H9 (cell line): ENCODE results near the gene MCU. TPM values are rescaled to one million over a fixed set of nuclear protein-coding genes. Genes with fewer than 3 reads are reported as not detected.

Source experiments
- DNase-seq: peaks from one replicate; pipeline ENCODE4 v3.0.0-alpha.2; 2017
- H2AFZ ChIP-seq: one replicate; pipeline ENCODE4 v1.6.1; 2013; ENCODE audit warnings: mild to moderate bottlenecking, low read length, control low read depth, moderate library complexity
- H2AK5ac ChIP-seq: 2 replicates; pipeline ENCODE4 v1.6.1; 2013; ENCODE audit warnings: low read length, control low read depth, mixed read lengths; ENCODE audit not compliant: insufficient read length
- H2BK120ac ChIP-seq: one replicate; pipeline ENCODE4 v1.6.1; 2013; ENCODE audit warnings: low read depth, mild to moderate bottlenecking, low read length, control low read depth, inconsistent platforms; ENCODE audit not compliant: poor library complexity, severe bottlenecking
- H2BK12ac ChIP-seq: 2 replicates; pipeline ENCODE4 v1.6.1; 2013; ENCODE audit warnings: low read length, control low read depth, mixed read lengths, low read depth; ENCODE audit not compliant: insufficient read length
- H2BK15ac ChIP-seq: 2 replicates; pipeline ENCODE4 v1.6.1; 2013; ENCODE audit warnings: low read depth, low read length, control low read depth
- H2BK20ac ChIP-seq: one replicate; pipeline ENCODE4 v1.6.1; 2013; ENCODE audit warnings: low read depth, mild to moderate bottlenecking, low read length, control low read depth, inconsistent platforms; ENCODE audit not compliant: poor library complexity, severe bottlenecking
- H2BK5ac ChIP-seq: 2 replicates; pipeline ENCODE4 v1.6.1; 2013; ENCODE audit warnings: low read length, control low read depth, mixed read lengths; ENCODE audit not compliant: insufficient read length
- H3K14ac ChIP-seq: 2 replicates; pipeline ENCODE4 v1.6.1; 2013; ENCODE audit warnings: low read length, control low read depth; ENCODE audit not compliant: insufficient read depth
- H3K18ac ChIP-seq: 2 replicates; pipeline ENCODE4 v1.6.1; 2013; ENCODE audit warnings: low read depth, mild to moderate bottlenecking, mixed read lengths, low read length, control low read depth; ENCODE audit not compliant: insufficient read length
- H3K23ac ChIP-seq: 2 replicates; pipeline ENCODE4 v1.6.1; 2013; ENCODE audit warnings: low read length, control low read depth, mixed read lengths, low read depth; ENCODE audit not compliant: insufficient read length
- H3K23me2 ChIP-seq: 2 replicates; pipeline ENCODE4 v1.6.1; 2013; ENCODE audit warnings: low read depth, mild to moderate bottlenecking, mixed read lengths, low read length, control low read depth; ENCODE audit not compliant: insufficient read length, poor library complexity, severe bottlenecking
- H3K27ac ChIP-seq: 2 replicates; pipeline ENCODE4 v1.5.1; 2013; ENCODE audit warnings: low read length, control low read depth, mixed read lengths, low read depth; ENCODE audit not compliant: insufficient read length
- H3K27me3 ChIP-seq: 2 replicates; pipeline ENCODE4 v1.6.1; 2013; ENCODE audit warnings: low read length, control low read depth, inconsistent platforms; ENCODE audit not compliant: insufficient read depth
- H3K4ac ChIP-seq: 2 replicates; pipeline ENCODE4 v1.6.1; 2013; ENCODE audit warnings: low read depth, mild to moderate bottlenecking, control low read depth, inconsistent platforms, low read length, moderate library complexity
- H3K4me1 ChIP-seq: 2 replicates; pipeline ENCODE4 v1.6.1; 2013; ENCODE audit warnings: low read length, control low read depth, inconsistent platforms; ENCODE audit not compliant: insufficient read depth
- H3K4me2 ChIP-seq: 2 replicates; pipeline ENCODE4 v1.6.1; 2013; ENCODE audit warnings: low read length, control low read depth, mixed read lengths; ENCODE audit not compliant: insufficient read length, insufficient read depth
- H3K56ac ChIP-seq: 2 replicates; pipeline ENCODE4 v1.6.1; 2013; ENCODE audit warnings: low read depth, mild to moderate bottlenecking, mixed read lengths, low read length, control low read depth; ENCODE audit not compliant: insufficient read length
- H3K79me1 ChIP-seq: 2 replicates; pipeline ENCODE4 v1.6.1; 2013; ENCODE audit warnings: low read depth, mild to moderate bottlenecking, moderate library complexity, low read length, control low read depth, inconsistent platforms; ENCODE audit not compliant: insufficient read depth, poor library complexity, severe bottlenecking
- H3K79me2 ChIP-seq: 2 replicates; pipeline ENCODE4 v1.6.1; 2013; ENCODE audit warnings: low read length, control low read depth, inconsistent platforms; ENCODE audit not compliant: insufficient read depth
- H3K9ac ChIP-seq: 2 replicates; pipeline ENCODE4 v1.6.1; 2013; ENCODE audit warnings: low read length, control low read depth, mixed read lengths; ENCODE audit not compliant: insufficient read length; ENCODE audit errors: extremely low read depth
- H3K9me3 ChIP-seq: one replicate; pipeline ENCODE4 v1.6.1; 2013; ENCODE audit warnings: low read depth, low read length, inconsistent platforms; ENCODE audit not compliant: control insufficient read depth
- H3T11ph ChIP-seq: one replicate; pipeline ENCODE4 v1.6.1; 2013; ENCODE audit warnings: mild to moderate bottlenecking, low read length, control low read depth, inconsistent platforms
- H4K20me1 ChIP-seq: one replicate; pipeline ENCODE4 v1.6.1; 2013; ENCODE audit not compliant: control insufficient read depth, insufficient read length, insufficient read depth
- H4K5ac ChIP-seq: 2 replicates; pipeline ENCODE4 v1.6.1; 2013; ENCODE audit warnings: low read depth, mild to moderate bottlenecking, mixed read lengths, low read length, control low read depth; ENCODE audit not compliant: insufficient read length
- H4K8ac ChIP-seq: replicated peaks from 2 replicates; pipeline ENCODE4 v1.6.1; 2013; ENCODE audit warnings: low read length, control low read depth, mixed read lengths, low read depth; ENCODE audit not compliant: insufficient read length
- H4K91ac ChIP-seq: 2 replicates; pipeline ENCODE4 v1.6.1; 2013; ENCODE audit warnings: low read depth, mild to moderate bottlenecking, moderate library complexity, mixed read lengths, low read length, control low read depth; ENCODE audit not compliant: insufficient read length
- H3K27ac Mint-ChIP-seq, 3 experiments: 2 replicates in 2 of 3; 3 replicates in 1 of 3; pipeline ENCODE4 v1.8.0; 2020 to 2021; ENCODE audit warnings: mixed read lengths in 3 of 3, mild to moderate bottlenecking in 1 of 3, moderate library complexity in 1 of 3
- H3K27me3 Mint-ChIP-seq: 2 replicates; pipeline ENCODE4 v1.8.0; 2021; ENCODE audit warnings: low read depth, mild to moderate bottlenecking, moderate library complexity, mixed read lengths
- H3K36me3 Mint-ChIP-seq, 3 experiments: 2 replicates in 2 of 3; 3 replicates in 1 of 3; pipeline ENCODE4 v1.8.0; 2020 to 2021; ENCODE audit warnings: low read depth in 3 of 3, mixed read lengths in 3 of 3; ENCODE audit not compliant: insufficient read depth in 1 of 3
- H3K4me1 Mint-ChIP-seq, 2 experiments: 2 replicates each; pipeline ENCODE4 v1.8.0; 2020; ENCODE audit warnings: mixed read lengths in 2 of 2
- H3K4me3 Mint-ChIP-seq, 2 experiments: 2 replicates in 1 of 2; 3 replicates in 1 of 2; pipeline ENCODE4 v1.8.0; 2020 to 2021; ENCODE audit warnings: mild to moderate bottlenecking in 2 of 2, mixed read lengths in 2 of 2, moderate library complexity in 1 of 2
- H3K9me3 Mint-ChIP-seq, 2 experiments: 2 replicates in 1 of 2; 3 replicates in 1 of 2; pipeline ENCODE4 v1.8.0; 2020; ENCODE audit warnings: mild to moderate bottlenecking in 2 of 2, mixed read lengths in 2 of 2, moderate library complexity in 1 of 2
- WGBS: extraction: QIAGEN DNeasy Blood & Tissue Kit; methylation state at CpG from one replicate; pipeline ENCODE4 v1.1.7; 2013; ENCODE audit warnings: missing lambda C conversion rate, low lambda C conversion rate, mixed read lengths; ENCODE audit not compliant: insufficient read length; ENCODE audit errors: extremely low coverage; 5-methylcytosine and 5-hydroxymethylcytosine counted together
- total RNA-seq: library from RNA; stranded (reverse); gene quantifications from 2 replicates; pipeline ENCODE4 v1.2.1, GENCODE V29; 2021
- TF ChIP-seq, protein P1 (sequence below): fragments of 200-600 bp; sonication (generic); conservative IDR thresholded peaks from 3 replicates; pipeline ENCODE4 v1.8.0; 2021; ENCODE audit warnings: antibody characterized with exemption, mild to moderate bottlenecking

The MCU gene
- total RNA-seq, 1 experiment from 2014 or later = 36.6 TPM

DNA sequence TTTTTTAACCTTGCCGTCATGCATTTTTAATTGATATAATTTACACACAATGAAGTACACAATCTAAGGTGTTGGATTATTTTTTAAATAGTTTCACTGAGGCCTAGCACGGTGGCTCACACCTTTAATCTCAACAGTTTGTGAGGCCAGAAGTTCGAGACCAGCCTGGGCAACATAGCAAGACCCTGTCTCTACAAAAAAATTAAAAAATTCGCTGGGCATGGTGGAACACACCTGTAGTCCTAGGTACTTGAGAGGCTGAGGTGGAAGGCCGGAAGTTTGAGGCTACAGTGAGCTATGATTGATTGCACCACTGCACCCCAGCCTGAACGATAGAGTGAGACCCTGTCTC is 108.8 kb downstream of the MCU start:
- no peak overlapping the region for H2BK20ac ChIP-seq
- TF ChIP-seq, protein P1, sequence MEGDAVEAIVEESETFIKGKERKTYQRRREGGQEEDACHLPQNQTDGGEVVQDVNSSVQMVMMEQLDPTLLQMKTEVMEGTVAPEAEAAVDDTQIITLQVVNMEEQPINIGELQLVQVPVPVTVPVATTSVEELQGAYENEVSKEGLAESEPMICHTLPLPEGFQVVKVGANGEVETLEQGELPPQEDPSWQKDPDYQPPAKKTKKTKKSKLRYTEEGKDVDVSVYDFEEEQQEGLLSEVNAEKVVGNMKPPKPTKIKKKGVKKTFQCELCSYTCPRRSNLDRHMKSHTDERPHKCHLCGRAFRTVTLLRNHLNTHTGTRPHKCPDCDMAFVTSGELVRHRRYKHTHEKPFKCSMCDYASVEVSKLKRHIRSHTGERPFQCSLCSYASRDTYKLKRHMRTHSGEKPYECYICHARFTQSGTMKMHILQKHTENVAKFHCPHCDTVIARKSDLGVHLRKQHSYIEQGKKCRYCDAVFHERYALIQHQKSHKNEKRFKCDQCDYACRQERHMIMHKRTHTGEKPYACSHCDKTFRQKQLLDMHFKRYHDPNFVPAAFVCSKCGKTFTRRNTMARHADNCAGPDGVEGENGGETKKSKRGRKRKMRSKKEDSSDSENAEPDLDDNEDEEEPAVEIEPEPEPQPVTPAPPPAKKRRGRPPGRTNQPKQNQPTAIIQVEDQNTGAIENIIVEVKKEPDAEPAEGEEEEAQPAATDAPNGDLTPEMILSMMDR = no peak
- no peak overlapping the region for H3K23ac ChIP-seq
- Mint-ChIP-seq H3K36me3 (peaks cover 0 to 5% (median 0%) of the 10 kb centered on the region in 3 experiments; a peak in 2 of 7 replicates), H3K9me3 (no peaks in the 10 kb centered on the region), H3K27ac (peak overlapping the region in 1 of 3 experiments; percentile 30; a peak in 2 of 7 replicates), H3K4me1 (peaks cover 8 to 12% of the 10 kb centered on the region in 2 experiments), H3K27me3 (no peaks in the 10 kb centered on the region), H3K4me3 (no peak overlapping the region)
- H4K8ac ChIP-seq = no peak overlapping the region
- H2BK15ac ChIP-seq = no peak overlapping the region
- H4K5ac ChIP-seq = no peak overlapping the region
- no peaks in the 10 kb centered on the region for H3K23me2 ChIP-seq
- H3K27me3 ChIP-seq = no peaks in the 10 kb centered on the region
- H3K56ac ChIP-seq = no peak overlapping the region
- no peak overlapping the region for H2AK5ac ChIP-seq
- no peak overlapping the region for H2AFZ ChIP-seq
- no peak overlapping the region for H4K91ac ChIP-seq
- H3K14ac ChIP-seq = no peak overlapping the region
- no peak overlapping the region for H2BK120ac ChIP-seq
- no peak for DNase-seq
- WGBS = no CpG with 5 or more reads among the region's 6 CpGs
- no peaks in the 10 kb centered on the region for H3K9me3 ChIP-seq
- no peaks in the 10 kb centered on the region for H4K20me1 ChIP-seq
- no peaks in the 10 kb centered on the region; the same call in 1 of the 2 replicates for H3K4me1 ChIP-seq
- no peak overlapping the region for H3K9ac ChIP-seq
- no peak overlapping the region for H3K4ac ChIP-seq
- no peak overlapping the region for H2BK5ac ChIP-seq
- no peak overlapping the region for H3K27ac ChIP-seq
- H2BK12ac ChIP-seq = no peak overlapping the region
- no peak overlapping the region for H3T11ph ChIP-seq
- H3K4me2 ChIP-seq = no peak overlapping the region
- no peak overlapping the region for H3K18ac ChIP-seq
- no peaks in the 10 kb centered on the region; the same call in 1 of the 2 replicates for H3K79me2 ChIP-seq
- no peaks in the 10 kb centered on the region for H3K79me1 ChIP-seq
